G401.6 (cell line): ENCODE data around the gene PCYT2.

ENCODE experiments used
- FAIRE-seq: peaks from 2 replicates; lab custom pipeline; 2012; peaks lifted over from hg19 to GRCh38; lab: Jason Lieb, UNC

PCYT2 gene

DNA sequence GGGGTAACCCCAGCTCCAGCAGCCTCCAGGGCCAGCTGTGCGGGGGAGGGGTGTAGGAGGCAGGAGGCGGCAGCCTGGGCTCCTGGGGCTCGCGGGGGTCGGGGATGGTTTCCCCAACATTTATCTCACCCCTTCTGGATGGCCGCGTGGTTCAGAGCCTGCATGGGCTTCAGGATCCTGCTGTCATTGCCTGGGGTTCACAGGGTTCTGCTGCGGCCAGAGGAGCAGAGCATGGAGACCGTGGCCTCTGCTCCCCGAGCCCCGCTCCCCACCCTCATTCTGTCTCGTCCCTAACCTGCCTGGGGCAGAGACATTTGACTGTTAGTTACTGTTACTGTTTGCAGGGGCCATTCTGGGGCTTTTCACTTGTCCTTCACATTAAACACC lies 31.0 kb upstream of the PCYT2 start:
- FAIRE-seq: no peak

DNA sequence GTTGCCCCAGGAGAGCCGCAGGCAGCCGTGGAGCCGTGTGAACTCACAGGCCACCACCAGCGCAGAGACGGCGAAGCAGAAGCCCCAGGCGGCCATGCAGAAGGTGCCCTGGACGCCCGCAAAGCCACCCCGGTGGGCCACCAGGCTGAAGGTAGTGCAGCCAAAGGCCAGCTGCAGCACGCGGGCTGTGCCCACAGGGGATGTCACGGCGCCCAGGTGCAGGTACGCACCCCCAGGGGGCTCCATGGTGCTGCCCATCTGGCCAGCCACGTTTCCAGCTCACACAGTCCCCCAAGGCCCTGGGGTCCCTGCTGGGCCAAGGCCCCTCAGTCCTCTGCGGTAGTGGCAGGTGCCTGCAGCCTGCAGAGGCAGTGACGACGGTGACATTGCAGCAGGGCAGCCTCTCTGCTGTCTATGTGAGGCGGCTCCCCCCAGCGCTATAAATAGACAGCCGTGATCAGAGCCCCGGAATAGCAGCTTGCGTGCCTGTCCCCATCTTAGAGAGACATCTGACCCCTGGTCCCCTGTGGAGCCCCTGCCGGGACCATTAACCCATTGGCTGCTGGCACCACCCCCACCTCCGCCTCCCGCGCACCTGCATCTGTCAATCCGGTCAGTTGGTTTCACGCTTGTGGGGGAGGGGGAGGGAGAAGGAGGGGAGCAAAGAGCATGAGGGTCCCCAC lies 30.4 kb upstream of the PCYT2 start:
- no peak for FAIRE-seq

DNA sequence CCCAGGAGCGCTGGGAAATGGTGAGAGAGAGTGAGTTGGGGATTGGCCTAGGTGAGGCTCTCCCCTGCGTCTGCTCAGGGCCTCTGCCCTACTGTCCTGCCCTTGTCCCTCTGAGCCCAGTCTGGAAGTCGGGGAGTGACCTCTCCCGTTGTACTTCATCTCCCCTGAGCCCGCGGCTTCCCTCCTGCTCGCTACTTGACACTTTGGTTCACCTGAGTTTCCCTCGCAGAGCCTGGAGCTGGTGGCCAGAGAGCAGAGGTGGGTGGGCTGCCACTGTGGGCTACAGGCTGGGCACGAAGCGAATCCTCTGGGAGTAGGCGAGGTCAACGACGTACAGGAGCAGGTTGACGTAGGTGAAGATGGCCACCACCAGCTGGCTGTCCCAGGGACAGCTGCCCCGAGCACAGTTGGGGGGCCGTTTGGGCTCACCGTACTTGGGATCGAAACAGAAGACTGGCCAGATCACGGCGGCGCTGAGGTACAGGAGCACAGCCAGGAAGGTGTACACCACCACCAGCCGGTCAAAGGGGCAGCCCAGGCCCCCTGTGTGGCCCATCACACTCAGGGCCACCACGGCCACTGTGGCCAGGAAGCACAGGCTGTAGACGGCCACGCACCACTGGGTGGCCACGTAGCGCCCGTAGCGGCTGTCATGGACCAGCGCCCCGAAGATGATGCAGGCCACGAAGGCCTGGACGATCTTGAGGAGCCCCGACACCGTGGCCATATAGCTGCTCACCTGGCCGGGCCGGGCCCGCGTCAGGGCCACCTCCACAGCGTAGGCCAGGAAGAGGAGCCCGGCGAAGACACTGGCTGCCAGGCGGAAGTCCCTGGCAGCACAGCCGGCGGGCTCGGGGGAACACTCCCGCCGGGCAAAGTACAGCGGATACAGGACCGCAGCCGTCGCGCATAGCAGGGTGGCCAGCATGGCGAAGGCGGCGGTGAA lies 29.6 kb upstream of the PCYT2 start:
- no peak for FAIRE-seq

- no peak for FAIRE-seq
Observed at GRCh38 chr17:81939881-81940385, 28.7 kb upstream of the PCYT2 start.

DNA sequence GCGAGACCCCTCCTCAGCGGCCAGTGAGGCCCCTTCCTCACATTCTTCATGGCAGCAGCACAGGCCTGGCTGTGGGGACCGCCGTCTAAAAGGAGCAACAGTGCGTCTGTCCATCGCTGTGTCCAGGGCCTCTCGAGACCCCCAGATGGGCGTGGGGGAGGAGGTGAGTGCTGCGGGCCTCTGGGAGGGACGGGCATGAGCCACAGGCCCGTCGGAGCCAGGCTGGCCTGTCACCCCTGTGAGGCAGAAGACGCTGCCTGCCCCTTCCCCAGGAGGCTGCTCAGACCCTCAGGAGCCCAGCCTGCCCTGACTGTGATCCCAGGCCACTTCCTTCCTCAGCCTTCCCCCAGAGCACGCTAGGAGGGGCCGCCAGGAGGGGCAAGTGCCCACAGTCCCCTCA lies 28.0 kb upstream of the PCYT2 start:
- FAIRE-seq: no peak

DNA sequence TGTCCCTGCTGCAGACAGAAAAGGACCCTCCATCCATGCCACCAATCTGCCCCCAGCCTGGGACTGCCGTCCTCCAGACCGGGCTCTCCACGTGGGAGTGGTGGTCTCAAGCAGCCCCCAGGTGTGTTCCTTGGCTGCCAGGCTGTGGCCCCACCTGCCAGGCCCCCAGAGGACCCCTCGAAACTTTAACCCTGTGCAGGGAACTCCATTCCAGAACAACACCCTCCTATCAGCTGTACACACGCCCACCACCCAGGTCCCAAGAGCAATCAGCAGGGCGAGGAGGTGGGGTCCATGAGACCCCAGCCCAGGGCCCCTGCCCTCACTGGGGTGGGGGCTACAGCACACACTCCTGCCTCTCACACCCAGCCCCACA lies 24.5 kb upstream of the PCYT2 start:
- no peak for FAIRE-seq

DNA sequence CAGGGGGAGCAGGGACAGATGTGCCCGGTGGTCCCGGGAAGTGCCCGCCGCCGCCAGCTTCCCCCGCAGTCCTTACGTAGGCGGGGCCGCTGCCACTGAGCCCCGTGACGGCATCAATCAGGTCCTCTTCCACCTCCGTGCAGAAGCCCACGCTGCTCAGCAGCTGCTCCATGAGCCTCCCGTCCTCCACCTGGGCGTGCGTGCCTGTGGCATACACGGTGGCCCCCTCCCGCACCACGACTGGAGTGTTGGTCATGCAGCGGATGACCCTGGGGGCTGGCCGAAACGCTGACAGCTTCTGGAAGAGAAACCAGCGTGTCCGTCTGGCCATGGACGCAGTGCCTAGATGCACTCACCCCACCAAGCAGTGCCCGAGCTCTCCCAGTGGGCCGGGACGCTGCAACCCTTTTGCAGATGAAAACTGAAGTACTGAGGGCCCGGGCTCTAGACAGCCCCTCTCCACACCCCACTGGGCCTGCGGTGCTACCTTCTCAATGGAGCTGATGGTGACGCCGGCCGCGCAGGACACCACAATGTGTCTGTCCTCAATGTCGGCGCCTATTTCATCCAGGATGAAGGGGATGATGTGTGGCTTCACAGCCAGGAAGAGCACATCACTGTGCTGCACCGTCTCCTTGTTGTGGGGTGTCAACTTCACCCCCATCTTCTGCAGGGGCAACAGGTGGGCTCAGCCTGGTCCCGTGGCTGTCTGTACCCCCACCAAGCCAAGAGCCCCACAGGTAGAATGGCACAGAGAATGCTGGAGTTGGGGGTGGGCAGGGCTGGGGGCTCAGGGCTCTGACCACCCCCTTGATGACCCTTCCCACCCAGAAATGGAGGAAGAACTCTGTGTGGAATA lies 23.9 kb upstream of the PCYT2 start:
- FAIRE-seq: no peak

DNA sequence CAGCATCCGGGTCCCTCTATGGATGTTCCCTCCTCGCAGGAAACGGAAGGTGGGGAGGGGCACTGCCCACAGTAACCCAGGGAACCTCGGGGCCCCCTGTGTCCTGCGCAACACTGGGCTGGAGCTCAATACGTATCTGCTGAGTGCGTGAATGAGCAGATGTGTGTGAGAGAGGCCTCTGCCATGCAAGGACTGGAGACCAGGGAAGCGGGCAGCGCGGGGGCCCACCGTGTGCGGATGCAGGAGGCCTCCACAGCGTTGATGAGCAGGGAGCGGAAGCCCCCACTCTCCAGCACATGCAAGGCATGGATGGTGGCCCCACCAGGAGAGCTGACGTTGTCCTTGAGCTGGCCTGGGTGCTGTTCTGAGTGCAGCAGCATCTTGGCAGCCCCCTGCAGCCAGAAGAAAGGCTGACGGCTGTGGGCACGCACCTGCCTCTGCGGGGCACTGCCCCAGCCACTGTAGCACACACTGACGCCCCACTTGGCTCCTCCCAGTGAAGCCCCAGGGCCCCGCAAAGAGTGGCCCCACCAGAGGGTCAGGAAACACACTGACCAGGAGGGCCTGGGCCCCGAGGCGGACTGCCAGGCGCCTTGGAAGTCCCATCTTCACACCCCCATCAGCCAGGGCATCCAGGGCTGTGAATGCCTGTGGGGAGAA lies 23.0 kb upstream of the PCYT2 start:
- FAIRE-seq: no peak

GRCh38 chr17:81933178-81933699 lies 22.0 kb upstream of the PCYT2 start:
- FAIRE-seq: no peak

GRCh38 chr17:81932333-81932983 lies 21.3 kb upstream of the PCYT2 start:
- FAIRE-seq: no peak

DNA sequence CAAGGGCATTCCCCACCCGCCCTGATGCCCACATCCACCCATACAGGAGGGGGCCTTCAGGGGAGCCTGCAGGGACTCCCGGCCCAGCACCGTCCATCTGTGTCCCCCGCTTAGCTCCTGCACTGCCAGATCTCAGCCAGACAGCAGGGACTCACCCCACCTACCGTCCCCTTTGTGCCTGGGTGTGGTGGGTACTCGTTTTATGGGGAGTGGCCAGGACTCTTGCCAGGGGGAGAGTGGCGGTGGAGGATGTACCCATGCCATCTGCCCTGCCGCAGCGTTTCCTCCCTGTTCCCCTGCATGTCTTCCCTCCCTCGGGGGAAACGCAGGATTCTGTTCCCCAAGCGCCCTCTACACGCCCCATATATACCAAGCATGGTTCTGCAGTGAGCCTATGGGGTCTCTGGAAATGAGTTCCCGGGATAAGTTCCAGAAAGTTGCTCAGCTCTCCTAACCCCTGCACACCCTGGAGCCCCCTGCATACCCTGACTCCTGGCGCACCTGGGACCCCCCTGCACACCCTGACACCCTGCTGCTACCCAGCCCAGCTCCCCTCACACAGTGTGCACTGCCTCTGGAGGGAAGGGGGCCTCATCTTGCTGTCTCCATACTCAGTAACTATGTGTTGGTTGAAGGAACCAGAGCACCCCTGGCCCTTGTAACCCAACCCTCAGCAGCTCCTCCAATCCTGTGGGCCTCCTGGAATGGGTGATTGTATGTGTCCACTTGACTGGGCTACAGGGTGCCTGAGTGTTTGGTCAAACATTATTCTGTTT lies 20.5 kb upstream of the PCYT2 start:
- FAIRE-seq: no peak

DNA sequence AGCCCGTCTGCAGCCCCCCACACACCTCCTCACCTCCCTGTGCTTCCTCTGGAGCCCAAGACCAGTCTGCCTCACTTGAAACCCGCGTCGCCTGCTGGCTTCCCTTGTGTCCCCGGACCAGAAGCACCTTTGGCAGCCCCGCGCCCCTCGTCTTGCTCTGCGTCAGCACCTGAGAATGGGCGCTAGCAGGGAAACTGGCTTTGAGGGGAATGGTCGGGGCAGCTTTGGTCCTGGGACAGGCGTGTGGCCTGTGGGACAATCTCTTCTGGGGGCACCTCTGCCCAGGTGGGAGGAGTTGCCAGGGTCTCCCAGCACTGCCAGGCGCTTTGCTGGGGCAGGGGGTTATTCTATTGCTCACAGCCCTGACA lies 20.0 kb upstream of the PCYT2 start:
- no peak for FAIRE-seq

DNA sequence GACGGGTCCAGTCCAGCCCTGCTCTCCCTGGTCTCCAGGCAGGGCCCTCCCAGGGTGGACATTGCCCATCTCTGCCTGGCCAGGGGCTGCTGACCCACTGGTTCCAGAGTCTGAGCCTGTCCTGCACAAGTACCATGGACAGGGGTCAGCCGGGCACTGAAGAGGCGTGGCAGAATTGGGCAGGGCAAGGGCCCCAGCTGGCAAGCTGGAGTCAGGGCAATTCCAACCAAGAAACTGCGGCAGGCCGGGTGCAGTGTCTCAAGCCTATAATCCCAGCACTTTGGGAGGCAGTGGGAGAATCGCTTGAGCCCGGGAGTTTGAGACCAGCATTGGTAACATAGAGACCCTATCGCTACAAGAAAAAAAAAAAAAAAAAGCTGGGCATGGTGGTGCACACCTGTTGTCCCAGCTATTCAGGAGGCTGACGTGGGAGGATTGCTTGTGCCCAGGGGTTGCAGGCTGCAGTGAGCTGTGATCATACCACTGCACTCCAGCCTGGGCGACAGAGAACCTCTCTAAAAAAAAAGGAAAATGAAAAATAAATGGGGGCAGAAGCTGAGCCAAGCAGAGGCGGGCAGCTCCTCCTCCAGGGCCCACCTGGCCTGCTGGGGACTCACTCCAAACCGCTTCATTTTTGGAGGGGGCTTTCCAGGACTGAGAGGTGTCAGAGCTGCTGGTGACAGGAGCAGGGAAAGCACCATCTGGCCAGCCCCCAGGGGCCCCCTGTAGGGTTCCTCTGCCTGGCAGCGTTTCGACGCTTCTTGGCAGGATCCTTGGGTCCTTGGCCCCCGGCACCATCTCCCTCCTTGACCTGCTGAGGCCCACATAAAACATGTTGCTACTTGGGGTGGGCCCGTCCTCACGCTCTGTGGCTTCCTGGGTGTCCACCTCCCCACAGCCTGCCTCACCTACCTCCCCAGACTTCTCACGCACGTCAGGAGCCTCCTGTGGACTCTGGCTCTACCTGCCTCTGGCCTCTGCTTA lies 19.2 kb upstream of the PCYT2 start:
- FAIRE-seq: no peak

- no peak for FAIRE-seq
Observed at GRCh38 chr17:81929253-81930141, 18.3 kb upstream of the PCYT2 start.

- FAIRE-seq: no peak
Observed at GRCh38 chr17:81928544-81929252, 17.5 kb upstream of the PCYT2 start.

- FAIRE-seq: peak; percentile 23
Observed at GRCh38 chr17:81927653-81928543, 16.7 kb upstream of the PCYT2 start, which contains the start of gene MAFG. MAFG (minus strand) TSS chr17:81927735; CDS start chr17:81923185, 4,550 bp downstream.
